IMR-90 (cell line): ENCODE results near the gene TESK2. TPM values are rescaled to one million over a fixed set of nuclear protein-coding genes. Genes with fewer than 3 reads are reported as not detected.

Experiments used
- ATAC-seq: fragments of 200-7000 bp; cut with Tn5 transposase; 2 replicates; pipeline ENCODE4 v1.9.1; 2020; ENCODE audit warnings: low read depth, mild to moderate bottlenecking, moderate library complexity
- BruUV-seq: library from RNA; stranded (reverse); fragments of 400-500 nt; replicated peaks from 2 replicates; lab custom pipeline; 2021; lab: Mats Ljungman, UMichigan
- CTCF ChIA-PET: fragments of 300-600 bp; formaldehyde crosslinking; extraction: SDS; loops from one replicate; lab custom pipeline; 2021; ENCODE audit warnings: antibody characterized with exemption; lab: Yijun Ruan, JAX
- POLR2A ChIA-PET: fragments of 300-600 bp; sonication (Branson Sonifier 250); formaldehyde crosslinking; loops from one replicate; lab custom pipeline; 2022; ENCODE audit warnings: antibody characterized with exemption; ENCODE audit not compliant: unreplicated experiment; lab: Charles Lee
- DNase-seq: peaks from one replicate; pipeline ENCODE4 v3.0.0; 2013
- H2AFZ ChIP-seq: replicated peaks from 2 replicates; pipeline ENCODE3; 2013; ENCODE audit warnings: low read length, mild to moderate bottlenecking; ENCODE audit not compliant: poor library complexity
- H2AK5ac ChIP-seq: 2 replicates; pipeline ENCODE4 v1.6.1; 2013; ENCODE audit warnings: low read depth, low read length, inconsistent platforms
- H2AK9ac ChIP-seq: replicated peaks from 2 replicates; pipeline ENCODE3; 2013; ENCODE audit warnings: mild to moderate bottlenecking, low read depth, low read length, moderate library complexity; ENCODE audit not compliant: poor library complexity
- H2BK120ac ChIP-seq: 2 replicates; pipeline ENCODE4 v1.6.1; 2013; ENCODE audit warnings: low read depth, low read length, inconsistent platforms
- H2BK15ac ChIP-seq: 3 replicates; pipeline ENCODE4 v1.6.1; 2013; ENCODE audit warnings: low read depth, low read length, inconsistent platforms
- H2BK20ac ChIP-seq: 2 replicates; pipeline ENCODE4 v1.6.1; 2013; ENCODE audit warnings: low read depth, mild to moderate bottlenecking, inconsistent platforms, low read length, moderate library complexity
- H2BK5ac ChIP-seq: 2 replicates; pipeline ENCODE4 v1.6.1; 2013; ENCODE audit warnings: mild to moderate bottlenecking, low read depth, low read length, inconsistent platforms; ENCODE audit not compliant: poor library complexity, severe bottlenecking
- H3K14ac ChIP-seq: replicated peaks from 2 replicates; pipeline ENCODE4 v1.6.1; 2013; ENCODE audit warnings: low read depth, low read length, inconsistent platforms
- H3K18ac ChIP-seq: 2 replicates; pipeline ENCODE4 v1.6.1; 2013; ENCODE audit warnings: low read depth, low read length, control low read depth
- H3K23ac ChIP-seq: 2 replicates; pipeline ENCODE4 v1.6.1; 2013; ENCODE audit warnings: low read depth, low read length, inconsistent platforms
- H3K27ac ChIP-seq: 2 replicates; pipeline ENCODE4 v1.5.1; 2013; ENCODE audit warnings: mild to moderate bottlenecking, control low read depth, low read length; ENCODE audit not compliant: insufficient read depth
- H3K27me3 ChIP-seq: 2 replicates; pipeline ENCODE4 v1.6.1; 2013; ENCODE audit warnings: low read length; ENCODE audit not compliant: control insufficient read depth, insufficient read depth
- H3K36me3 ChIP-seq: 2 replicates; pipeline ENCODE4 v1.6.1; 2013; ENCODE audit warnings: low read length, mixed read lengths; ENCODE audit not compliant: control insufficient read depth, insufficient read depth
- H3K4ac ChIP-seq: 2 replicates; pipeline ENCODE4 v1.6.1; 2013; ENCODE audit warnings: low read depth, low read length, inconsistent platforms
- H3K4me1 ChIP-seq: 2 replicates; pipeline ENCODE4 v1.6.1; 2013; ENCODE audit warnings: low read length, mixed read lengths; ENCODE audit not compliant: control insufficient read depth, insufficient read depth
- H3K4me2 ChIP-seq: 2 replicates; pipeline ENCODE4 v1.6.1; 2013; ENCODE audit warnings: low read depth, mild to moderate bottlenecking, control low read depth, low read length, moderate library complexity
- H3K4me3 ChIP-seq: 2 replicates; pipeline ENCODE4 v1.5.1; 2013; ENCODE audit warnings: low read depth, mild to moderate bottlenecking, control low read depth, low read length, moderate library complexity; ENCODE audit not compliant: insufficient read depth
- H3K56ac ChIP-seq: 2 replicates; pipeline ENCODE4 v1.6.1; 2013; ENCODE audit warnings: low read length, inconsistent platforms; ENCODE audit not compliant: insufficient read depth; ENCODE audit errors: extremely low read depth
- H3K79me1 ChIP-seq, 2 experiments: 2 replicates each; pipeline ENCODE4 v1.6.1; 2013; ENCODE audit warnings: low read length in 2 of 2, inconsistent platforms in 1 of 2, low read depth in 1 of 2
- H3K9ac ChIP-seq: 2 replicates; pipeline ENCODE4 v1.6.1; 2013; ENCODE audit warnings: low read depth, low read length, control low read depth
- H3K9me1 ChIP-seq: 2 replicates; pipeline ENCODE4 v1.6.1; 2013; ENCODE audit warnings: low read length, inconsistent platforms; ENCODE audit not compliant: insufficient read depth
- H3K9me3 ChIP-seq: 2 replicates; pipeline ENCODE4 v1.6.1; 2013; ENCODE audit warnings: low read length; ENCODE audit not compliant: control insufficient read depth, insufficient read depth
- H4K20me1 ChIP-seq: 2 replicates; pipeline ENCODE4 v1.6.1; 2013; ENCODE audit warnings: low read length, inconsistent platforms; ENCODE audit not compliant: insufficient read depth
- H4K5ac ChIP-seq: 2 replicates; pipeline ENCODE4 v1.6.1; 2013; ENCODE audit warnings: mild to moderate bottlenecking, low read depth, low read length, control low read depth
- H4K8ac ChIP-seq, 2 experiments: 2 replicates each; pipeline ENCODE4 v1.6.1; 2013; ENCODE audit warnings: low read depth in 2 of 2, low read length in 2 of 2, control low read depth in 1 of 2, inconsistent platforms in 1 of 2
- H4K91ac ChIP-seq: 2 replicates; pipeline ENCODE4 v1.6.1; 2013; ENCODE audit warnings: low read depth, low read length, inconsistent platforms; ENCODE audit not compliant: insufficient read depth
- CEBPB ChIP-seq: IDR thresholded peaks from 2 replicates; pipeline ENCODE4 v1.6.1; 2012; ENCODE audit warnings: low read depth, low read length, improper control_type of control experiment
- dilution Hi-C: fragments of 300-500 bp; cut with HindIII; formaldehyde crosslinking; loops from one replicate; pipeline ENCODE4 v1.14.3; 2018; ENCODE audit warnings: low sequenced_read_pairs; ENCODE audit not compliant: unreplicated experiment
- in situ Hi-C: fragments of 300-500 bp; cut with MboI; formaldehyde crosslinking; loops from 3 replicates; pipeline ENCODE4 v1.14.3; 2019; ENCODE audit warnings: low sequenced_read_pairs, inconsistent platforms, mixed read lengths
- intact Hi-C: fragments of 100-400 bp; cut with micrococcal nuclease; formaldehyde crosslinking; loops from 2 replicates; pipeline ENCODE4 v1.10.0; 2022
- polyA plus RNA-seq, 3 experiments: library from polyadenylated mRNA; depleted of rRNA; stranded (reverse); fragments of >200 nt; gene quantifications; 2 replicates each; pipeline ENCODE4 v1.2.3, GENCODE V29; 2012; ENCODE audit warnings: low replicate concordance in 1 of 3
- total RNA-seq: library from RNA; depleted of rRNA; stranded (reverse); fragments of >200 nt; gene quantifications from 2 replicates; pipeline ENCODE4 v1.2.3, GENCODE V29; 2012

The TESK2 gene
- total and polyA plus RNA-seq, 2 of the 4 experiments (the other 2 are of a cell fraction) = 0.90 to 1.3 TPM

DNA sequence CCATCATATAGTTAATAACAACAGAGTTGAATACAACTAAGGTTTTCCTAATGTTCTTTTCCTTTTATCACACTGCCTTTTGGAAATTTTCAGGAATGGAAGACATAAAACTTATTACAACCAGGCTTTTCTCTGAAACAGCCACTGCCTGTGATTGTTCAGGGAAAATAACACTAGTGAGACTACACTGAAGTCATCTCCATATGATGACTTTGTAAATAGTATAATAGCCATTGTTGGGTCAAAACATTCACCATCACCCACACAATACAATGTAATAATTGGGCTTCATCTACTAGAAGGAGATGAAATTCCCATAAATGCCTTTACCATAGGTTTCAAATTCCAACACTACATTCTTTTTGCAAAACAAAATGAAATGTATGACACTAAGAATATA is 5.0 kb downstream of the TESK2 start:
- Histone ChIP-seq H4K5ac (no peak overlapping the region), H4K91ac (no peak overlapping the region), H3K79me1 (no peaks in the 10 kb centered on the region), H3K4me3 (no peak overlapping the region), H3K14ac (no peak overlapping the region), H3K9ac (no peak overlapping the region), H2AK9ac (no peak overlapping the region), H2AK5ac (no peak overlapping the region), H3K4ac (no peak overlapping the region), H4K20me1 (no peaks in the 10 kb centered on the region), H2AFZ (no peak overlapping the region), H3K18ac (no peak overlapping the region), H3K27ac (no peak overlapping the region), H3K9me3 (no peaks in the 10 kb centered on the region), H2BK15ac (no peak overlapping the region), H3K4me1 (no peaks in the 10 kb centered on the region), H3K36me3 (no peaks in the 10 kb centered on the region), H3K23ac (no peak overlapping the region), H2BK120ac (no peak overlapping the region), H4K8ac (no peak overlapping the region), H2BK5ac (no peak overlapping the region), H3K4me2 (no peak overlapping the region), H2BK20ac (no peak overlapping the region), H3K56ac (no peak overlapping the region), H3K9me1 (no peaks in the 10 kb centered on the region), H3K27me3 (no peaks in the 10 kb centered on the region)
- DNase-seq (no peak), ATAC-seq (no peak)
- in situ Hi-C loops (no loop called here), dilution Hi-C loops (no loop called here), intact Hi-C loops (no loop called here)
- POLR2A ChIA-PET = interaction anchor here (0.6 kb wide), 1 partner anchor 115 kb away, joined by 3 read pairs; no protein-coding TSS in a partner anchor
- BruUV-seq = no TSS peak
- no peak for TF ChIP-seq CEBPB
- CTCF ChIA-PET = no interaction called here
